HG03354 (cell line): ENCODE measurements around the gene UQCRC2.
"Not testable (repeated sequence)": the region's sequence is repeated elsewhere in the genome, so short reads cannot be mapped to it uniquely, and the experiment has no call there.

ENCODE experiments used
- ATAC-seq: cut with Tn5 transposase; IDR thresholded peaks from one replicate; pipeline ENCODE4 v1.9.1; 2021; ENCODE audit warnings: mild to moderate bottlenecking; ENCODE audit not compliant: unreplicated experiment, poor library complexity, severe bottlenecking

The UQCRC2 gene

DNA sequence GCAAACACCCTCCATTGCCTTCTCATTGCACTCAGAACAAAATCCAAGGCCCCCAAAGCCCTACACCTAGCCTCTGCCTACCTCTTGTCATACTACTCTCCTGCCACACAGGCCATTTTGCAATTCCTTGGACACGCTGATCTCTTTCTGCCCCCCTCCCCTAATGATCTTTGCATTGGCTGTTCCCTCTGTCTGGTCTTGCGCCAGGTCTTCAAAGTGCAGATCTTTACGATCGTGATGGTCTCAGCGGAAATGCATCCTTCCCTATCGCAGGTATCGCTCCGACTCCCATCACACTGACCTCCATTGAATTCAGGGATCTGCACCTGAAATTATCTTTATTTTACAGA is 54.0 kb downstream of the UQCRC2 start:
- ATAC-seq = no peak

DNA sequence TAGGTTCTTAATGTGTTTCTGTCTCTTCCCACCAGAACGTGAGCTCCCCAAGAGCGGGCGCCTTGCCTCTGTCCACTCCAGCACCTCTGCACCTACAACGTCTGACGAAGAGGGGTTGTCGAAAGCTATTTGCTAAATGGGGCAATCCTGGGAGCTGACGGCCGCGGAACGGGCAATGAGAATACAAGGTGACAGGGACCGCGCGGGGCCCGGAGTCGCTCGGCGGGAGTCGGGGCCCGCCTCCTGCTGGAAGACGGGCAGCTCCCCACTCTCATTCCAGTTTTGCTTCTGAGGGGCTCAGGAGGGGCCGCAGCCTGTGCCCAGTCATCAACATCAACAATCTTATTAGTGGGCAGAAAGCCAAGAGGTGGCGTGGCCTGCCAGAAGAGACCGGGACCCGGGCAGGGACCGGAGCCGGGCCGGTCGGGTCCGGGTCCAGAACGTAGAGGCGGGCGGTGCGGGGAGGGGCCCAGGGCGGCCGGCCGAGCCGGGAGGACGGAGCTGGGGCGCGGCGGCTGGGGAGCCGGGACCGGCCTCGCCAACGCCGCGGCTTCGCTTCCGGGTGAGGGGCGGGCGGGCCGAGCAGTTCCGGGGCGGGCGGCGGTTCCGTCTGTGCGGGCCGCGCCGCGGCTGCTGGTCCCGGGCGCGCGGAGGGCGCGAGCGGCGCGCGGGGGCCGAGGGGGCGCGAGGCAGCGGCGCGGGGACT is 54.5 kb downstream of the UQCRC2 start, which contains the start of gene MOSMO:
Gene MOSMO, plus strand, starts transcription at position 603 of the 706 bp plus-strand sequence. CDS start 191 bp downstream, outside the sequence.
- ATAC-seq = peak; percentile 59

DNA sequence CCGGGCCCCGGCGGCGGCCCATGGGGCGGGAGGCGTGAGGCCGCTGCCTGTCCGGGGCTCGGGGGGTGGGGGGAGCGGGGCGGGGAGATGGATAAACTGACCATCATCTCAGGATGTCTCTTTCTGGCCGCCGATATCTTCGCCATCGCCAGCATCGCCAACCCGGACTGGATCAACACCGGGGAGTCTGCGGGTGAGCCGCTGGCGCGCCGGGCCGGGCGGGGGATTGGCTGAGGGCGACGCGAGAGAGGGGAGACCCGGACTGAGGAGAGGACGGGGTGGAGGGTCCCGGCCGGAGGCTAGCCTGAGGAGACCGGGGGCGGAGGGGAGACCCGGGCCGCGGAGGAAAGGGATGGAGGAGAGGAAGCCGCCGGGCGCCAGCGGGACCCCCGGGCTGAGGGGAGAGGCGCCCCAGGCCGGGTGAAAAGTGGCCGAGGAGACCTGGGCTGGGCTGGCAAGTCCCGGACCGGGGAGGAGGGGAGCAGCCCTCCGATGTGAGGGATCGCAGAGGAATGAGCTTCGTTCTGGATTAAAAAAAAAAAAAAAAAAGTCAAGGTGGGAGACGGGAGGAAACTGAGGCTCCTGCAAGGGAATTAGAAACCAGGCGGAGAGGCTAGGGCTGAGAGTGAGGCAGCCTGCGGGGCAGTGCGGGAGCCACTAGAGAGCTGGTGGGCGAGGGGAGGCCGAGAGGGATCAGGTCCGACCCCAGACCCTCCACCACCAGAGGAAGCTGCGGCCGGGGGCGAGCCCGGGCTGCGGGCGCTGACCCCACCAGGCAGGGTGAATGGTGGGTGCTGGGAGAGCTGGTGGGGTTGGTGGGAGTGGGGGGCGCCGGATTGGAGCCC is 55.3 kb downstream of the UQCRC2 start:
- peak; percentile 38 for ATAC-seq

DNA sequence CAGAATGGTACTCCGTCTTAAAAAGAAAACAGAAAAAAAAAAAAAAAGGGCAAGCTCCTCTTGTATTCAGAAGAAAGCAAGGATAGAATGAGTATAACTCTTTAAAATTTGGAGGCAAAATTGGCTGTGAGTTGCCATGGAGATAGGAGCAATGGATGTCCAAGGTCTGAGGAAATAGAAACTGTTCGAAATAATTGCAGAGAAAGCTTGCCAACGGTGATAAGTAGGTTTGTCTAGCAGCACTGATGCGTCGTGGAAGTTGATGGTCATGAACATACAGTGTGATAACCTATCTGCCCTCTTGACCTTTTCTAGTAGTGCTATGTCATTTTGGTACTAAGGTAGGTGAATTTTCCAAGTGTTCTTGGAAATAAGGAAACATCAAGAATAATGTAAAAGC is 57.7 kb downstream of the UQCRC2 start:
- no peak for ATAC-seq

DNA sequence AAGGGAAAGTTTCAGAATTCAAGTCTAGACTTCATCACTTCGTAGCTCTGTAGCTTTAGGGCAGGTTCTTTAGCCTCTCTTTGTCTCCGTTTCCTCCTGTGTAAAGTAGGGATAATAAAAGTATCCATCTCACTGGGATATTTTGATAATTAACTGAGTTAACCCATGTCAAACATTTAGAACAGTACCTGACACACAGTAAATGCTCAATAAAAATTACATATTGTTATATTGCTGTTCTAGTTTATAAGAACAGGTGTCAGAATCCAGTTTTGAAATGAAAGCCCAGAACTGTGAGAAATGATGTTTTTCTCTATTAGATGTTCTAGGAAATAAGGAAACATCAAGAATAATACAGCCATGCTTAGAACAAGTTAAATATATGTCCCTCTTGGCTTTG is 59.1 kb downstream of the UQCRC2 start:
- ATAC-seq = no peak

DNA sequence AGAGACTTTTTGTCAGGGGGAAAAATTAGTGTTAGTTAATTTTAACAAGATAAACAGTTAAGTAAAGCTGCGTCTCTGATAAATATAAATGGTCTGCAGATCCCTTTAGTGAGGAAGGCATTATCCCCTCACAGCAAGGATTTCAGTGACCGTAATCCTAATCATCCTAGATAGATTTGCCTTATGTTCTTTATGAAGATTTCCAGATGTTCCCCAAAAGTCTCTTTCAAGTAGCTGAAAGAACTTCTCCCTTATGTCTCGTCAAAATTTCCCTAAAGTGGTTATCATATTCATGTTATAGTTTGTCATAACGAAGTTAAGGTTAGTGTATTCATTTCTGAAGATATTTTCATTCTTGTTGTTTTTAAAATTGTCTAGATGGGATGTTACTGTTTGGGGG is 60.3 kb downstream of the UQCRC2 start:
- no peak for ATAC-seq

DNA sequence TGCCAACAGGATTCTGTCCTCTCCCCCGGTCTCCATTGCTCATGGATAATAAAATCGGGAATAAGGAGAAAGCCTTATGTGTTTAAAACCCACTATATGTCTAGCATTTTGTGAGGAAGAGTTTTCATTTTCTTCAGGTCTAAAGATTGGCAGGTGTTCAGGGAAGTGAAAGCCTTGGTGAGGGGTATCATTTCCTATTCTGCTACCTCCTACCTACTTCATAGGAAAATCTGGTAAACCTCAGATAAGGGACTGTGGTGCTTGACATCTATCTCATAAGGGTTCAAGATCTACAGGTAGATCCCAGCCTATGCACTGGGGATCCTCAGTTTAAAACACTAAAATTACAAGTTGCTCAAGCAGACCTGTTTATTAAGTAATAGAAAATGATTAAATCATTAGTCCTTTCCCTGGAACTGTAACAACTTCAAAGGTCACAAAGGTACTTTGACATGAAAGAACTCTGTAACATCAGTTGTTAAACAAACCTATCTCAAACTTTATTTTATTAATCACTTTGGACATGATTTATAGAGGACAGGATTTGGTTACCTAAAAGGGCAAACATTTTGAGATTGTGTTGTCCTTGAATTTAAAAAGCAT is 61.2 kb downstream of the UQCRC2 start:
- no peak for ATAC-seq

DNA sequence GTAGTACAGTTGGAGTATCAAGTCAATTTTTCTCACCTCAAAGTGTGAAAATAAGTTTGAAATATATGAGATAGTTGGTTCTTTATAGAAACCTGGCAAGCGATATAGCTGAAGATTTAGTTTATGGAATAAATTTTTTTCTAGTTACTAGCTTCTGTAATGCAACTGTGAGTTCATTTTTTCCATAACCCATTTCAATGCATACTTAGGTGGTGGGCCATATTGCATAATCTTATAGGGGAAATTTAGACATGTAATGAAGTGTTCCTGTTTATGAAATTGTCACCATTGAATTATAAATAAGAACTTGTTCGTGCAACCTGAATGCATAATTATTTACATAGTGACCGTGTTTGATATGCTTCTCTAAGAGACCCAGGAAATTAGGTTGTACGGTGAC is 63.8 kb downstream of the UQCRC2 start:
- no peak for ATAC-seq

DNA sequence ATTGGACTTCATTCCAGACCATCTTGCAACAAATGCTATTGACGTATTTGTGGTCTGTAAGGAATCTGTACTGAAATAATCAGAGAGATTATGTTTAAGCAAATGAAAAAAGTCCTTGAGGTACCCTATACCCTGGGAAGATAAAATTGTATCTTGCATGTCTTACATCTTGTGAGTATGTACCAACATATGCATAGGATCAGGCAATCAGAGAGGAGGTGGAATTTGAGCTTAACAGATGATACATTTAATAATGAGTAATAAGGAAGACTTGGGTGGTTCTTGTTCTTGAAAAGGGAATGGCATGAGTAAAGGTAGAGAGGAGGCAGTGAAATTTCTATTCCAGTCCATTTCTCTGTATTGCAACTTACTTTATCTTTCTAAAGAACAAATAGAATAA is 65.4 kb downstream of the UQCRC2 start:
- no peak for ATAC-seq

DNA sequence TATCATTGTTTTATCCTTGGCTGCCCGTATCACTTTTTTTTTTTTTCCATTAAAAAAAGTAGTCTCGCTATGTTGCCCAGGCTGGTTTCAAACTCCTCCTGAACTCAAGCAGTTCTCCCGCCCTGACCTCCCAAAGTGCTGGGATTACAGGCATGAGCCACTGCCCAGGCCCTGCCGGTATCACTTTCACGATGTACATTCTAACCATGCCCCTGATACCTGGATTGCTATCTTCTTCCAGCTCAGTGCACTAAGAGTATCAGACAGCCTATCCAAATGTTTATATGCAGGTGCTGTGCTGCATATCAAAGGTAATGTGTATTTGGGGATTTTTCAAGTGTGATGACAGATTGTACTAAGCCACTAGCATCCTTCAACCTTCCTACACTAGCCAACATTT is 69.0 kb downstream of the UQCRC2 start:
- ATAC-seq = no peak

DNA sequence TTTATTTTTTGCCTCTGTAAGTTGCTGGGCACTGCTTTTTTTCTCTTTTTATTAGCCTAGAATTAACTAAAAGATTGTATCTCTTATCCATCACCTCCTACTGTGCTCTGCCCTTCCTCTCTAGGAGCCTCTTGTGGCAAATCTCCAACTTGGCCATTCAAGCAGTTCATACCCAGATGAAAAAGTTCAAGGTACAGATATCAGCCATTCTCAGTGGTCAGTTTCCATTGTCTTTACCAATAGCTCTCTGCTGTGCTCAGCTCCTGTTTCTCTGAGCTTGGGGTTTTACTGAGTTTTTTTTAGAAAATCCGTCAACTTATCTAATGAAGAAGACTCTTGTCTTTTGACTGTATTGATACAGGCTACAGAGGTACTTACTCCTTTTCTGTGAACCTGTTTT is 70.3 kb downstream of the UQCRC2 start:
- no peak for ATAC-seq

DNA sequence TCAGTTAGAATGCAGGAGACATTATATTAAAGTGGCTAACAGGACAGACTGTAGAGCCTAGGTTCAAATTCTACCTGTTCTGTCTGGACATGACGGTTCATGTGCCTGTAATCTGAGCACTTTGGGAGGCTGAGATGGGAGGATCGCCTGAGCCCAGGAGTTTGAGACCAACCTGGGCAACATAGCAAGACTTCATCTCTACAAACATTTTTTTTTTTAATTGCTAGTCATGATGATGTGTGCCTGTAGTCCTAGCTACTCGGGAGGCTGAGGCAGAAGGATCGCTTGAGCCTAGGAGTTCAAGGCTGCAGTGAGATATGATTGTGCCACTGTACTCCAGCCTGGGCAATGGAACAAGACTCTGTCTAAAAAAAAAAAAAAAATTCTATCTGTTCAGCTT is 71.6 kb downstream of the UQCRC2 start:
- ATAC-seq = not testable (repeated sequence)

DNA sequence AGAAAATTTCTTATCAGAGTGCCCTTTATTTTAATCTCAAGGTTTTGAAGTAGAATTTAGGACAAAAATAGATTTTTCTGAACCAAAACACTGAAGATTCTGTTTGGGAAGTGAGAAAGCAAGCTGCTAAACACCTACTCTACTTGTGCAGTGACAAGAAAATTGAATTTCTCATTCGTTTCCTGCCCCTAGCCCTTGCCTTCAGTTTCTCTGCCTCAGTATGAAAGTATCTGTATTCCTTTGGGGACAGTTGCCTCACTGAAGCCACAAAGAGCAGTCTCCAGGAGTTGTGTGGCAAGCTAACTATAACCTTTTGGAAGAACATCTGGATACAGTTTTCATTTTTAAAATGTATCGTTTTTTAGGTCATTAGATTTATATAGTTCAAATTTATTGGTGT is 74.5 kb downstream of the UQCRC2 start:
- ATAC-seq = no peak

DNA sequence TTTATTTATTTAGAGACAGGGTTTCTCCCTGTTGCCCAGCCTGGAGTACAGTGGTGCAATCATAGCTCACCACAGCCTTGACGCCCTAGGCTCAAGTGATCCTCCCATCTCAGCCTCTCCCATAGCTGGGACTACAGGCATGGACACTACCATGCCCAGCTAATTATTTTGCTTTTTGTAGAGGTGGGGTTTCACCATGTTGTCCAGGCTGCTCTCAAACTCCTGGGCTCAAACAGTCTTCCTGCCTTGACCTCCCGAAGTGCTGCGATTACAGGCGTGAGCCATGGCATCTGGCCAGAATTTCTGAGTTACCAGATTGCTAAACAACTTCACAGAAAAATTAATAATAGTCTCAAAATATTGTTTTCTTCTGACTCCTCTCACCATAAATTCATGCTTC is 76.5 kb downstream of the UQCRC2 start:
- ATAC-seq = no peak

DNA sequence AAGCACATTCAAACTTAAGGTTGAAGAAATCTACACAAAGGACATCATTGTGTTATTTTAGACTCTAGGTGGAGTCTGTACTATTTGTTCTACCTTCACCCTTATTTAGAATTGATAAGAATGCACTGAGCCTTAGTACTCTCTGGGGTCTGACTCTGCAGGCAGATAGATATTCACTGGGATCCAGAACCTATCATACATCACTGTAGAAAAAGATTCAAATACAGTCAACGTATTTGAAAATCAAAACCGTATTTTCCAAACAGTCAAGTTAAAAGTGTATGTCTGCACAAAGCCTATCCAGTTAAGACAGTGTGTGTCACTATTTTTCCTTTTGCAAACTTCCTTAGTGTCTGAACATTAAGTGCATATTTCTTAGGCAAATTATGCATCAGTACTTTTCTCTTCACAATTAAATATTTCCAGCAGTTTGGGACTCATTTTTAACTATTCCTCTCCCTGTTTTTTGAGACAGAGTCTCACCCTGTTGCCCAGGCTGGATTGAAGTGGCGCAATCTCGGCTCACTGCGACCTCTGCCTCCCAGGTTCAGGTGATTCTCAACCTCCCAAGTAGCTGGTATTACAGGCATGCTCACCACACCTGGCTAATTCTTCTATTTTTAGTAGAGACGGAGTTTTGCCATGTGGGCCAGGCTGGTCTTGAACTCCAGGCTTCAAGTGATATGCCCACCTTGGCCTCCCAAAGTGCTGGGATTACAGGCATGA is 77.1 kb downstream of the UQCRC2 start:
- no peak for ATAC-seq

DNA sequence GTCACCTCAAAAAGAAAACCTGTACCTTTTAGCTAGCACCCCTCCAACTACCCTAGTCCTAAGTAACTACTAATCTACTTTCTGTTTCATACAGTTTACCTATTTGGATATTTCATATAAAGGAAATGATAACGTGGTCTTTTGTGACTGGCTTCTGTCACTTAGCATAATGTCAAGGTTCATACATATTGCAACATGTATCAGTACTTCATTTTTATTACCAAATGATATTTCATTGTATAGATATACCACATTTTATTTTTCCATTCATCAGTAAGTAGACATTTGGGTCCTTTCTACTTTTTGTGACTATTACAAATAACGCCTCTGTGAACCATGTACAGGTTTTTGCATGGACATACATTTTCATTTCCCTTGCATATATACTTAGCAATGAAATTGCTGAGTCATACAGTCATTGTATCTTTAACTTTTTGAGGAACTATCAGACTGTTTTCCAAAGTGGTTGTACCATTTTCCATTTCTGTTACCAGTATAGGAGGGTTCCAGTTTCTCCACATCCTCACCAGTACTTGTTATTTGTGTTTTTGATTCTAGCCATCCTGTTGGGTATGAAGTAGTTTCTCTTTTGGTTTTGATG is 78.4 kb downstream of the UQCRC2 start:
- ATAC-seq = no peak
